ENCODE results near the gene DPEP2NB. TPM values are rescaled to one million over a fixed set of nuclear protein-coding genes. Genes with fewer than 3 reads are reported as not detected.
"Not testable (repeated sequence)": the region's sequence is repeated elsewhere in the genome, so short reads cannot be mapped to it uniquely, and the experiment has no call there.

The DPEP2NB gene
- total RNA-seq, 1 donor from 2014 or later, result not detected

GRCh38 chr16:67979955-67980678 is 35.6 kb downstream of the DPEP2NB start, which contains the start of gene DPEP3:
Gene DPEP3 (minus strand): TSS chr16:67980499. CDS start chr16:67980380, 119 bp downstream.
- no peak for DNase-seq

DNA sequence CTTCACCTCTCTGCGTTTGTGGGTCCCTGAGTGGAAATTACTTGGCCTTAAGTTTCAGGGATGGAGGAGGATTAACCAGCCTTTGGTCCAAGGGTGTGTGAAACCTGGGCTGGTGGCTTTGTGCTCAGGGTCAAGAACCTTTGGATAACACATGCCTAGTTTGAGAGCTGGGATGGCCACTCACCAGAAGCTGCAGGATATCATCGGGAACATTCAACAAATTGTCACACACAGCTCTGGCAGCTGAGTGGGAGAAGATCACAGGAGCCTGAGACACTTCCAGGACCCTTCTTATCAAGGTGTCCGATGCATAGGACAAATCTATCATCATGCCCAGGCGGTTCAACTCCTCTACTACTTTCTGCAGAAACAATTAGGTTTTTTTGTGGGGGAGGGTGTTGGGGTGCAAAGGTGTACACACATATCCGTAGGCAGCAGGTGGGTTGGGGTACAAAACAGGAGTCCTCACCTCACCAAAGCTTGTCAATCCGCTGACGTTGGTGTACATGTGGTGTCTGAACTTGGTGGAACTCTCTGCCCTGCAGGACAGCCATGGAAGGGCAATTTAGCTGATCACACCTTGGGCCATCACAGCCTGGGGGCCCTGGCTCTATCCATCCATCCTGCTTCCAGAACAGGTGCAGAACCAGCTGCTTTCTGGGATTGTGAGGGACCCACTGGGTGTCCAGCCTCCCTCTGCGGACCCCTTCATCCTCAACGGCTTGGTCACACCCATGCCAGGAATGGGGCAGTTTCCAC is 38.1 kb downstream of the DPEP2NB start:
- no peak for DNase-seq

DNA sequence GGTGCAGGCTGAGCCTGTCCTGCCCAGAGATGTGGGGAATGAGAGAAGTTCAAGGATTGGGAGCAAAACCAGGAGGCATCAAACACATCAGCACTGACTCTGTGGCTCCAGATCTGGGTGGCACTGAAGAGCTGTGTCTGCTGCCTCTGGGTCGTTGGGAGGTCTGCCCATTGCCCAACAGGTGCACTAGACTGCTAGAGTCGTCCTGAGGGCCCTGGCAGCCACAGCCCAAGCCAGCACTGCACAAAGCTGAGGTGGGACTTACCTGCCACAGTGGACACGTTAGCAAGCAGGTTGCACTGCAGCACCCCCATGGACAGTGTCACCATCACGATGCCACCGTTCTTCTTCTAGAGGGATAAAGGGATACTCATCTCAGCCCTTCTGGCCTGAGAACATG is 38.7 kb downstream of the DPEP2NB start:
- no peak for DNase-seq

DNA sequence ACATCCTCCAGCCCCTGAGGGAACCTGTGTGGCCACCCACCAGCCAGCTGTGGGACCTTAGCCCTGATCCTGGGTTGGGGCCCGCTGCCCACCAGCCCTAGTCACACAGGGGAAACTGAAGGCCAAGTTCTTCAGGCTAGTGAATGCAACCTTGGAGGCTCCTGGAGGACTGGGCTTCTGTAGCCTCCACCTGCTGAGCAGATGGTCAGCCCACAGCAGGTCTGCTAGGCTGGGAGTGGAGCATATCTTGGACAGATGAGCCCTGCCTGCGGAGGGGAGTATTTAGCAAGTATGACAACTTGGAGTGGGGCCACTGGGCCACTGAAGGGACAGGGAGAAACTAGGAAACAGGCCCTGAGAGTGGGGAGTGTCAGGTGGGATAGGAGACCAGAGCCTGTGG is 39.5 kb downstream of the DPEP2NB start:
- no peak for DNase-seq

- no peak for DNase-seq
Measured at GRCh38 chr16:67975321-67976105, 40.2 kb downstream of the DPEP2NB start.

GRCh38 chr16:67972285-67972684 is 43.4 kb downstream of the DPEP2NB start:
- not testable (repeated sequence) for DNase-seq

DNA sequence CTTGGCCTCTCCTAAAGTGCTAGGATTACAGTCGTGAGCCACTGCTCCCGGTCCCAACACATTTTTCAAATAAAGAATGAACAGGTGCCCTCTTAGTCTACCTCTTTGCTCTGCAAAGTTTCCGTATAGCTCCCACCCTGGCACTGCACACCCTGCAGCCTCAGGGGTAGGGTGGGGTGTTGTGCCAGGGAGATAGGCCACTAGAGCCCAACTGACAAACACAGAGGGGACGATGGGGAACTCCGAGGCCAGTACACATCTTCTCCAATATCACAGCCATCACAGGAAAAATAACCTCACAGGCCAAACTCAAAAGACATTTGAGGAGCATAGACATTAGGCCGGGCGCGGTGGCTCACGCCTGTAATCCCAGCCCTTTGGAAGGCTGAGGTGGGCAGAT is 44.6 kb downstream of the DPEP2NB start:
- no peak for DNase-seq

DNA sequence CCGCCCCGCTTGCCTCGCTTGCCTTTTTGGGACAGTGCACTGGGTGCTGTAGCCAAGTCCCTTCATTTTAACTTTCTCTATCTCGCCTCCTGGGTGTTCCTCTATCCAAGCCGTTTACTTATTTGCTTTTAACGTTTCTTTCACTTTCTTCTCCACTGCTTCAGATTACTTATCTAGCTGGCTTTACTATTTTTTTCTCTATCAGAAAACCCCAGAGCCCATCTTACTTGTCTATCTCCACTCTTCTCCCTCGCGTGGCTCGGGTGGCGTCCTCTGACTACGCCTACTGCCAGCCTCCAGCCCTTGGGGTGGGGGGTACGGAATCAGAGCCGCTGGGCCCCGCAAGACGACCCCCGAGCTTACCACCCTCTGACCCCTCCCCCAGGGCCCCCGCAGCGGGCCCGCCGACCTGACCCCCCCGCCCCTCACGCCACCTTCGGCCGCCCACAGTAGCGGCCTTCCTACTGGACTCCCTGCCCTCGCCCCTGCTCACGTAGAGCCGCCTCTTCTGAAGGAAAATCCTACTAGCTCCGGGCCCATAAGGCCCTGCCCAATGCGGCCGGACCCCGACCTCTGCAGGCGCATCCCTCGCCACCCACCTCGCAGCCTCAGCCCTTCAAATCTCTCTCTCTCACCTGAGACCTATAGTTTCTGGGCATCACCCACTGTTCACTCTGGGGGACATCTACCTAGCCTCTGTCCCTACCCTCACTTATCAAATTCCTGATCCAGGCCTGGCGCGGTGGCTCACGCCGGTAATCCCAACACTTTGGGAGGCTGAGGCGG is 46.3 kb downstream of the DPEP2NB start:
- no peak for DNase-seq

DNA sequence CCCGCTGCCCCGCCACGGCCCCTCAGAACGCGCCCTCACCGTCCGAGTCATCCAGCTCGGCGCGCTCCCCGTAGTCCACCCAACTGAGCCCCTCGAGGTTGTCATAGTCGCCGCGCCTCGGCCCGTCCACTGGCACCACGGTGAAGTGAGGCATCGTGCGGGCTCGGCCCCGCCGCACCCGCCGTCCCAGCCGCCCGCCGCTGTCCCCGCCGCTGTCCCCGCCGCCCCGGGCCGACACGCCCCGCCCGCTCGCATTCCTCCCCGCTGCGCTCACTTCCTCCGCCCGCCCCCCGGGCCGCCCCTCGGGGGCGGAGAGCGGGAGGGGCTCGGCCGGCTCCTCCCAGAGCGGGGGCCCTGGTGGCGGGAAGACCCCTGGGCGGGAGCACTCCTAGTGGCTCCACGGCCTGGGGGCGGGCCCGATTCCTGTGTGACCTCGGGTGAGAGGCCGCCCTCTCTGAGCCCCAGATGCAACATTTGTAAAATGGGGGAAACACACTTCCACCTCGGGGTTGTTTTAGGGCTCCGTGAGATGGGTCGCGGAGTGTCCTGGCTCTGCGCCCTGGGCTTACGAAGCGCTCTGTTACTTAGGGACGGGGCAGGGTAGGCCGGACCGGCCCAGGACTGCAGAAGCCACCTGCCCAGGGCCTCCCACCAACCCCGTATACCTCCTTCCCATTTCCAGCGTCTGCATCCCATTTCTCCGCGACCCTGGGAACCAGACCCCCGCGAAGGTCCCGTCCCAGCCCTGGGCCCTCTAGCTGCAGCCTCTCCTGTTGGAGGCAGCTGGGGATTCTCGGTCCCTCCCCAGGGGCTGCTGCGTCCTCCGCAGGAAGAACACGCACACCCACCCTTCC is 47.1 kb downstream of the DPEP2NB start, which contains the start of gene SLC12A4:
TSS of gene SLC12A4 (minus strand) at position 238 of the 854 bp plus-strand sequence. CDS start at position 154, 84 bp downstream.
- DNase-seq, result peak; percentile 26

GRCh38 chr16:67967958-67968399 is 47.7 kb downstream of the DPEP2NB start:
- DNase-seq, result no peak

DNA sequence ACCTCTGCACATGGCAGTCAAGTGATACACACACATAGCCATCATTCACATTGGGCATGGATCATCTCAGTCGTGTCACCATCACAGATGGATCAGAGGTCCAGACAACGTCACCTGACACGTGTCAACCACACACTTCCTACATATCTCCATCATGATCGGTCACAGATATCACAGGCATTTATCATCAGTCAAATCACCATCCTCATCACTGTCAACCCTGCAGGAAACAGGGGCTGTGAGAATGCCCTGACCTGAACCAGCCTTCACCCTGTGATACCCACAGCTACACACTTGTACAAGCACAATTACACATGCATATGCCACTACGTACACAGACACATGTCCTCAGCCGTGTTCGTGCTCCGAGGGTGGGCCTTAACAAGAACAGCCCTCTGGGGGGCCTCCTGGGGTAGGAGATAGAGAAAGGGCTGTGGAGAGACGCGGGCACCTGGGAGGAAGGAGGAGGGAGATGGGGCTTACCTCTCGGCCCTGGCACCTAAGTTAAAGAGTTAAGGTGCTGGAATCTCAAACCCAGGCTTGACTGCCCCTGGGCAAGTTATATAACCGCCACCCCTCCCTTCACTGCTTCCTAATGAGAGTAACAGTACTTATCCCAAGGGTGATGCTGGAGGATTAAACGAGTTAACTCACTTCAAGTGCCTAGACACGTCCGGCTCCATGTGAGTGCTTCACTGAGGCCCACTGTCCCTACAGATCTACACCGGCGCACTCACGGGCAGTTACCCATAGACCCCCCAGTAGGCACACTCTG is 48.3 kb downstream of the DPEP2NB start:
- no peak for DNase-seq

- DNase-seq, result no peak
Measured at GRCh38 chr16:67966549-67967182, 49.0 kb downstream of the DPEP2NB start.

- DNase-seq, result no peak
Measured at GRCh38 chr16:67965668-67966548, 49.8 kb downstream of the DPEP2NB start.

DNA sequence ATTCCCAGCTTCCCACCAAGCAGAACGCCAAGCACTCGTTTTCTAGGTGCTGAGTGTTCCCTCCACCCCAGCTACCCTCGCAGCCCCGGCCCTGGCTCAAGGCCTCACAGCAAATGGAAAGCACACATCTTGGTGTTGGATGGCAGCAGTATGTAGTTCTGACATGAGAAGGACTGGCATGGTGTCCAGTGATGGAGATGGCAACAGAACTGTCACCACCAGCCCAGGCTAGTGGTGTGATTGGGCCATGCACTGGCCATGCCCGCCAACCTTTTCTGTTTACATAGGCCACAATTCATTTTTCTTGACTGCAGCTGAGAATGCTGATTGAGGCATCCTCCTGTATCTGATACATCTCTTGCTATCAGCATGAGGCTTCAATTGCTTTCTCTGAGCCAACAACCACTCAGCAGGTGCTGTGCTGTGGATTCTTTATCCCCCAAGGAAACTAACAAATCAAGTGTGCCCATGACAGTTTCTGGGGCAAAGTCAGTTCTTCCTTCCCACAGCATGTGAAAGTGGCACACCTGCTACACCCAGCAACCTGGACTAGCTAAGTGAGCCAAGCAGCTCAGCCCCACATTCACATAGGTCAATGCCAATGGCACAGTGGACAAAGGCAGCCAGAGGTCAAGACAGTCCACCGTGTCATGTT is 51.1 kb downstream of the DPEP2NB start:
- no peak for DNase-seq

- no peak for DNase-seq
Measured at GRCh38 chr16:67963662-67964321, 51.9 kb downstream of the DPEP2NB start.

All from occipital lobe (tissue), 2 donors.